HepG2 (cell line): ENCODE data around the gene PEX13. TPM values are rescaled to one million over a fixed set of nuclear protein-coding genes. Genes with fewer than 3 reads are reported as not detected.

Source experiments
- ATAC-seq: fragments of 200-7000 bp; cut with Tn5 transposase; 3 replicates; pipeline ENCODE4 v1.9.1; 2020; ENCODE audit warnings: mild to moderate bottlenecking, moderate library complexity
- BruUV-seq: library from RNA; stranded (reverse); fragments of 400-500 nt; replicated peaks from 2 replicates; lab custom pipeline; 2021; lab: Mats Ljungman, UMichigan
- CTCF ChIA-PET: fragments of 300-600 bp; formaldehyde crosslinking; extraction: SDS; loops from one replicate; lab custom pipeline; 2021; ENCODE audit warnings: low total read pairs, inconsistent platforms, low intra/inter-chr PET ratio; lab: Yijun Ruan, JAX
- POLR2A ChIA-PET: fragments of 350-600 bp; sonication (Branson Sonifier 250); formaldehyde crosslinking; loops from one replicate; lab custom pipeline; 2020; ENCODE audit warnings: antibody characterized with exemption, inconsistent platforms; lab: Yijun Ruan, JAX
- DNase-seq: peaks from one replicate; pipeline ENCODE4 v3.0.0-alpha.2; 2015; ENCODE audit warnings: low spot score
- FAIRE-seq: peaks from 3 replicates; lab custom pipeline; 2011; peaks lifted over from hg19 to GRCh38; lab: Jason Lieb, UNC
- H2AFZ ChIP-seq: one replicate; pipeline ENCODE4 v1.6.1; 2011; ENCODE audit warnings: low read length, inconsistent platforms
- H3K27ac ChIP-seq: fragments of 300-600 bp; 3 replicates; pipeline ENCODE4 v1.8.0; 2011; ENCODE audit warnings: mixed run types, mild to moderate bottlenecking, mixed read lengths, low read length, inconsistent platforms; ENCODE audit not compliant: insufficient read depth; ENCODE audit errors: extremely low read length
- H3K27me3 ChIP-seq, 2 experiments: fragments of 200-600 bp in 1 of 2; 2 replicates in 1 of 2; 3 replicates in 1 of 2; pipeline versions ENCODE4 v1.6.0 to v1.8.0; 2011; ENCODE audit warnings: low read length in 2 of 2, mild to moderate bottlenecking in 2 of 2, moderate library complexity in 2 of 2, inconsistent platforms in 1 of 2; ENCODE audit not compliant: insufficient read depth in 2 of 2, control insufficient read depth in 1 of 2
- H3K36me3 ChIP-seq, 2 experiments: fragments of 200-600 bp in 1 of 2; replicated peaks in 1 of 2; 2 replicates in 1 of 2; 3 replicates in 1 of 2; pipeline versions ENCODE4 v1.5.1 to v1.8.0; 2011; ENCODE audit warnings: low read length in 2 of 2, inconsistent platforms in 1 of 2; ENCODE audit not compliant: insufficient read depth in 2 of 2, control insufficient read depth in 1 of 2
- H3K4me1 ChIP-seq: 2 replicates; pipeline ENCODE4 v1.5.1; 2012; ENCODE audit warnings: low read length, inconsistent platforms; ENCODE audit not compliant: insufficient read depth
- H3K4me2 ChIP-seq: 2 replicates; pipeline ENCODE4 v1.6.0; 2011; ENCODE audit warnings: low read depth, low read length, inconsistent platforms
- H3K4me3 ChIP-seq, 3 experiments: fragments of 200-600 bp in 1 of 3; sonication (generic), shearing (Covaris generic) in 1 of 3; replicated peaks in 1 of 3; 2 replicates each; pipeline ENCODE4 v1.5.1; 2011 to 2016; ENCODE audit warnings: low read length in 3 of 3, inconsistent platforms in 2 of 3, low read depth in 2 of 3, mild to moderate bottlenecking in 2 of 3, control low read depth in 1 of 3, mixed read lengths in 1 of 3; ENCODE audit not compliant: insufficient read depth in 1 of 3
- H3K79me2 ChIP-seq: one replicate; pipeline ENCODE4 v1.6.1; 2011; ENCODE audit warnings: low read length, inconsistent platforms; ENCODE audit not compliant: insufficient read depth
- H3K9ac ChIP-seq: 2 replicates; pipeline ENCODE4 v1.6.0; 2011; ENCODE audit warnings: mild to moderate bottlenecking, low read depth, low read length, inconsistent platforms; ENCODE audit not compliant: insufficient read depth
- H3K9me3 ChIP-seq: 2 replicates; pipeline ENCODE4 v1.5.1; 2012; ENCODE audit warnings: mild to moderate bottlenecking, low read length
- H4K20me1 ChIP-seq: 2 replicates; pipeline ENCODE4 v1.6.0; 2011; ENCODE audit warnings: inconsistent platforms, mild to moderate bottlenecking, low read length, moderate library complexity; ENCODE audit not compliant: insufficient read depth
- AHDC1 ChIP-seq: sonication (generic); formaldehyde crosslinking; IDR thresholded peaks from 2 replicates; pipeline ENCODE4 v1.5.1; 2020; ENCODE audit warnings: mild to moderate bottlenecking, missing genetic modification reagents, borderline replicate concordance
- BATF2 ChIP-seq: sonication (generic); formaldehyde crosslinking; IDR thresholded peaks from 2 replicates; pipeline ENCODE4 v1.8.0; 2022; ENCODE audit warnings: mild to moderate bottlenecking, missing genetic modification reagents, moderate library complexity
- CEBPG ChIP-seq: IDR thresholded peaks from 2 replicates; pipeline ENCODE4 v1.6.1; 2016
- FLYWCH1 ChIP-seq: sonication (generic); formaldehyde crosslinking; IDR thresholded peaks from 2 replicates; pipeline ENCODE4 v1.8.1; 2023; ENCODE audit warnings: mild to moderate bottlenecking, missing genetic modification reagents
- FOXO1 ChIP-seq: sonication (generic); formaldehyde crosslinking; IDR thresholded peaks from 2 replicates; pipeline ENCODE4 v1.4.0; 2020; ENCODE audit warnings: missing genetic modification reagents
- GRHL1 ChIP-seq: sonication (generic); formaldehyde crosslinking; conservative IDR thresholded peaks from 2 replicates; pipeline ENCODE4 v1.8.0; 2022; ENCODE audit warnings: missing genetic modification reagents
- HCFC1 ChIP-seq: fragments of 150-350 bp; IDR thresholded peaks from 2 replicates; pipeline ENCODE4 v1.6.1; 2014; ENCODE audit warnings: low read depth, low read length
- NFIC ChIP-seq: IDR thresholded peaks from 2 replicates; pipeline ENCODE4 v1.6.1; 2012; ENCODE audit warnings: mild to moderate bottlenecking, low read length, inconsistent platforms
- RFX1 ChIP-seq: fragments of 450-650 bp; IDR thresholded peaks from 2 replicates; pipeline ENCODE4 v1.6.1; 2017
- RORA ChIP-seq: sonication (generic); formaldehyde crosslinking; IDR thresholded peaks from 2 replicates; pipeline ENCODE4 v1.5.0; 2020; ENCODE audit warnings: mild to moderate bottlenecking, missing genetic modification reagents, moderate library complexity
- SOX6 ChIP-seq, 2 experiments: fragments of 450-650 bp in 1 of 2; sonication (generic) in 1 of 2; formaldehyde crosslinking in 1 of 2; IDR thresholded peaks; 2 replicates each; pipeline versions ENCODE4 v1.4.0 to v1.6.1; 2017 to 2020; ENCODE audit warnings: antibody characterized with exemption in 1 of 2, mild to moderate bottlenecking in 1 of 2, missing genetic modification reagents in 1 of 2
- ZBTB1 ChIP-seq: sonication (generic); formaldehyde crosslinking; IDR thresholded peaks from 2 replicates; pipeline ENCODE4 v1.4.0; 2020; ENCODE audit warnings: missing genetic modification reagents, borderline replicate concordance
- ZBTB7B ChIP-seq: sonication (generic); formaldehyde crosslinking; IDR thresholded peaks from 2 replicates; pipeline ENCODE4 v1.4.0; 2020; ENCODE audit warnings: missing genetic modification reagents
- ZFP82 ChIP-seq: sonication (generic); formaldehyde crosslinking; IDR thresholded peaks from 2 replicates; pipeline ENCODE4 v1.5.1; 2020; ENCODE audit warnings: mild to moderate bottlenecking, missing genetic modification reagents, borderline replicate concordance
- ZNF224 ChIP-seq: sonication (generic); formaldehyde crosslinking; IDR thresholded peaks from 2 replicates; pipeline ENCODE4 v1.5.0; 2020; ENCODE audit warnings: mild to moderate bottlenecking, missing genetic modification reagents
- ZNF460 ChIP-seq: sonication (generic); formaldehyde crosslinking; IDR thresholded peaks from 2 replicates; pipeline ENCODE4 v1.5.1; 2020; ENCODE audit warnings: missing genetic modification reagents, mild to moderate bottlenecking, borderline replicate concordance
- ZNF557 ChIP-seq: sonication (generic); formaldehyde crosslinking; IDR thresholded peaks from 2 replicates; pipeline ENCODE4 v1.4.0; 2020; ENCODE audit warnings: missing genetic modification reagents
- ZNF782 ChIP-seq: sonication (generic); formaldehyde crosslinking; IDR thresholded peaks from 2 replicates; pipeline ENCODE4 v1.4.0; 2020; ENCODE audit warnings: missing genetic modification reagents, mild to moderate bottlenecking, borderline replicate concordance
- ZNF850 ChIP-seq: sonication (generic); formaldehyde crosslinking; conservative IDR thresholded peaks from 2 replicates; pipeline ENCODE4 v1.9.0; 2021; ENCODE audit warnings: mild to moderate bottlenecking, missing genetic modification reagents
- WGBS: methylation state at CpG from one replicate; pipeline ENCODE4 v1.1.6; 2017; ENCODE audit warnings: low lambda C conversion rate; 5-methylcytosine and 5-hydroxymethylcytosine counted together
- in situ Hi-C: cut with HindIII; loops from 2 replicates; pipeline ENCODE4 v1.10.0; 2017; ENCODE audit warnings: low pct_unique_long_range_greater_than_20kb; ENCODE audit not compliant: extremely low pct_ligation_motif_present
- intact Hi-C: fragments of 100-400 bp; cut with micrococcal nuclease; formaldehyde crosslinking; loops from one replicate; pipeline ENCODE4 v1.10.0; 2022; ENCODE audit not compliant: unreplicated experiment
- polyA plus RNA-seq, 8 experiments: library from polyadenylated mRNA; depleted of rRNA in 3 of 8; stranded (reverse) in 7 of 8; unstranded in 1 of 8; fragments of >200 nt; fragmentation: Illumina TruSeq in 4 of 8; extraction: Trizol in 4 of 8; gene quantifications; 2 replicates each; pipeline versions ENCODE4 v1.2.1 to v1.2.3, GENCODE V29; 2011 to 2016; ENCODE audit warnings: low read depth in 4 of 8, missing spikeins in 1 of 8, mixed read lengths in 1 of 8; ENCODE audit not compliant: insufficient read depth in 1 of 8
- total RNA-seq, 5 experiments: library from RNA; depleted of rRNA; stranded (reverse); fragments of >200 nt; fragmentation: Illumina TruSeq; extraction: Trizol; gene quantifications; 2 replicates each; pipeline ENCODE4 v1.2.3, GENCODE V29; 2016; ENCODE audit warnings: low read depth in 1 of 5

The PEX13 gene
- total and polyA plus RNA-seq, 2 of the 13 experiments (the other 11 are each of a cell fraction or from before 2014, with no cell fraction given) = 47.9 to 75.9 TPM

- DNase-seq (no peak), FAIRE-seq (no peak), ATAC-seq (no peak)
- POLR2A ChIA-PET = no interaction called here
- CTCF ChIA-PET = no interaction called here
- no peak for TF ChIP-seq ZNF782 (CRISPR knock-in tag)
- no peak for TF ChIP-seq FOXO1 (CRISPR knock-in tag)
- TF ChIP-seq AHDC1 (CRISPR knock-in tag) = no peak
- no peak for TF ChIP-seq ZBTB7B (CRISPR knock-in tag)
- no peak for TF ChIP-seq GRHL1 (CRISPR knock-in tag)
- TF ChIP-seq NFIC = no peak
- no peak for TF ChIP-seq RFX1
- TF ChIP-seq CEBPG (CRISPR knock-in tag) = no peak
- no peak for TF ChIP-seq ZNF850
- no peak for TF ChIP-seq ZFP82 (CRISPR knock-in tag)
- no peak for TF ChIP-seq ZBTB1
- TF ChIP-seq RORA = no peak
- no peak for TF ChIP-seq ZNF224
- no peak for TF ChIP-seq ZNF460 (CRISPR knock-in tag)
- no peak for TF ChIP-seq SOX6 (IDR thresholded peaks at IDR 0.05)
- TF ChIP-seq SOX6 (CRISPR knock-in tag; IDR thresholded peaks at IDR 0.05) = no peak
- TF ChIP-seq HCFC1 = no peak
- TF ChIP-seq BATF2 (CRISPR knock-in tag) = no peak
- TF ChIP-seq FLYWCH1 = no peak
- no peak for TF ChIP-seq ZNF557
- no peak overlapping the region for H2AFZ ChIP-seq
- no peaks in the 10 kb centered on the region for H3K4me1 ChIP-seq
- BruUV-seq = no TSS peak
- peaks cover 13 to 69% of the 10 kb centered on the region in 2 experiments for H3K36me3 ChIP-seq
- H3K27me3 ChIP-seq = no peaks in the 10 kb centered on the region
- H3K9ac ChIP-seq = no peak overlapping the region
- no peak overlapping the region for H3K4me2 ChIP-seq
- WGBS = 97% methylated on average over 2 of the region's 2 CpGs
- H3K79me2 ChIP-seq = no peaks in the 10 kb centered on the region
- no peak overlapping the region for H3K4me3 ChIP-seq
- H4K20me1 ChIP-seq = no peaks in the 10 kb centered on the region
- intact Hi-C loops = no loop called here
- peaks cover 23% of the 10 kb centered on the region for H3K9me3 ChIP-seq
- H3K27ac ChIP-seq = no peak overlapping the region
- in situ Hi-C loops = no loop called here
Measured at GRCh38 chr2:60989259-60989658, 28.3 kb upstream of the PEX13 start.
